Right cardiac atrium (tissue), 5 donors: Measurements from ENCODE around the gene SYT15. TPM values are rescaled to one million over a fixed set of nuclear protein-coding genes. Genes with fewer than 3 reads are reported as not detected.

ENCODE experiments used
- ATAC-seq, 2 donors: fragments of 200-7000 bp; cut with Tn5 transposase; one replicate each; pipeline versions ENCODE4 v1.8.0 to v1.9.1; 2020; ENCODE audit warnings: moderate library complexity in 2 of 2, mild to moderate bottlenecking in 1 of 2
- DNase-seq, 3 donors: peaks; one replicate each; pipeline ENCODE4 v3.0.0-alpha.2; 2020
- H3K27ac ChIP-seq: one replicate; pipeline ENCODE4 v1.5.1; 2013; ENCODE audit warnings: mild to moderate bottlenecking, low read length, control low read depth, moderate library complexity
- H3K27me3 ChIP-seq: one replicate; pipeline ENCODE4 v1.6.1; 2013; ENCODE audit not compliant: control insufficient read depth, insufficient read depth
- H3K4me1 ChIP-seq: one replicate; pipeline ENCODE4 v1.6.1; 2013; ENCODE audit warnings: low read length; ENCODE audit not compliant: control insufficient read depth, insufficient read depth
- H3K4me3 ChIP-seq: one replicate; pipeline ENCODE4 v1.5.1; 2013; ENCODE audit warnings: low read length, control low read depth
- H3K9me3 ChIP-seq: one replicate; pipeline ENCODE4 v1.6.1; 2013; ENCODE audit warnings: low read length; ENCODE audit not compliant: control insufficient read depth
- WGBS: extraction: QIAGEN DNeasy Blood & Tissue Kit; methylation state at CpG from one replicate; pipeline ENCODE4 v1.1.7; 2013; 5-methylcytosine and 5-hydroxymethylcytosine counted together
- intact Hi-C, 4 donors: fragments of 100-400 bp; cut with DNase I; formaldehyde crosslinking; loops; one replicate each; pipeline versions ENCODE4 v1.11.0 to v1.14.0; 2022 to 2023
- polyA plus RNA-seq: library from polyadenylated mRNA; stranded (reverse); fragments of 200-250 nt; gene quantifications from one replicate; pipeline ENCODE4 v1.2.3, GENCODE V29; 2013
- total RNA-seq, 4 donors: library from RNA; stranded (reverse); fragmentation: NEBNext Ultra II Directional; extraction: Animal tissue kit (Norgen Biotek cat#: 25700); gene quantifications; one replicate each; pipeline ENCODE4 v1.2.1, GENCODE V29; 2021
- donor health status: healthy with polysubstance abuse.
- donor health status: DM: no; HTN: yes; CAD: no.
- donor health status: DM: no; HTN: no; CAD: no.
- donor health status: DM: no; HTN: yes; CAD: no; lungs with severe emphysema.
- donor health status: DM: yes; HTN: yes; CAD: no.

SYT15 gene
- total and polyA plus RNA-seq, 5 donors: 2.6 to 4.1 (median 3.3) TPM

GRCh38 chr10:46546591-46547540 is 32.1 kb upstream of the SYT15 start:
- H3K27me3 ChIP-seq: no peaks in the 10 kb centered on the region
- H3K4me1 ChIP-seq: no peaks in the 10 kb centered on the region
- H3K27ac ChIP-seq: no peak overlapping the region
- DNase-seq (peak in 2 of 3 donors; percentile 51 to 58), ATAC-seq (no peak)
- no peak overlapping the region for H3K4me3 ChIP-seq
- H3K9me3 ChIP-seq: no peaks in the 10 kb centered on the region
- 82% methylated on average over 11 of the region's 11 CpGs for WGBS
- intact Hi-C loops: no loop called here

DNA sequence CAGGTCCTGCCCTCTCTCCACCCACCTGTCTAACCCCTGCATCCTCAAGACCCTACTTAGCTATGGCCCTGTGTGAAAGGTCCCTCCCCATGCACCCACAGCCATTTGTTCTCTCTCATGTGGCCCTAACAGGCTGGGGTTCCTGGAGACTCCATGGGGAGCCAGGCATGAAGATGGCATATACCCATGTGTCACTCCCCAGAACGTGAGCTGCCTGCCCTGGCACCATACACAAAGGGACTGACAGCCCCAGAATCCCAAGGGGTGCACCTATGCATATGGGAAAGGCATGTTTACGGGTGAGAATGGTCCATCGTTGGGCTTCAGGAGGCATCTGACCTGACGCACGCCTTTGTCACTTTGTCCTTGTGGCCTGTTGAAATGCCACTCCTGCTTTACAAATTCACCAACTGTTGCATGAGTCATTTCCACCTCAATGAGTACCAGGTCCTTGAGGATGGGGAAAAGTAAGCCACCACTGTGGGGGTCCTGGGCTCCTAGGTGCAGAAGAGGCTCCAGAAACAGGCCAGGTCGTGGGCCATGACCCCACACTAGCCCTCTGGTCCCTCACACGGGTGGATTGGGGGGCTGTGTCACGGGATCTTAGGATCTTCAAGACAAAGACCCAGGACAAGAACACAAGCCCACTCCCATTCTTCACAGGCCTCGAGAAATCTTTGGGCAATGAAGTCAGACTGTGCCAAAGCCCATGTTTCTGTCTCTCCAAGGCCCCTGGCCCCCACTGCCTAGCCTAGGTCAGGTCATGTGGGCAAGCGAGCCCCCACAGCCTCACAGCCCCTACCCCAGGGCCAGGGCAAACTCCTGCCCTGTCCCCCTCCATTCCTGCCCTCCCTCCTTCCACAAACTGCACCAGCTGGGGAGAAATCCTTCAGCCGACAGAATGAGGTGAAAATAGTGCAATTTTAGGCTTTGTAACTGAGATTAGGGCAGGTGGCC is 31.1 kb upstream of the SYT15 start:
- Histone ChIP-seq H3K4me1 (no peaks in the 10 kb centered on the region), H3K27ac (no peak overlapping the region), H3K27me3 (no peaks in the 10 kb centered on the region), H3K9me3 (no peaks in the 10 kb centered on the region), H3K4me3 (no peak overlapping the region)
- DNase-seq (peak in 2 of 3 donors; percentile 29 to 50), ATAC-seq (no peak)
- intact Hi-C loops: no loop called here
- 76% methylated on average over 11 of the region's 11 CpGs for WGBS

- no peak for ATAC-seq
- Histone ChIP-seq H3K27me3 (no peaks in the 10 kb centered on the region), H3K4me1 (no peaks in the 10 kb centered on the region), H3K9me3 (no peaks in the 10 kb centered on the region), H3K27ac (no peak overlapping the region), H3K4me3 (no peak overlapping the region)
- WGBS: 66% methylated on average over 7 of the region's 7 CpGs
- intact Hi-C loops: no loop called here
- DNase-seq: peak in 2 of 3 donors; percentile 52 to 70
Measured at GRCh38 chr10:46548498-46549090, 30.3 kb upstream of the SYT15 start.

GRCh38 chr10:46549171-46550075 is 29.5 kb upstream of the SYT15 start:
- 89% methylated on average over 31 of the region's 31 CpGs for WGBS
- no peak for ATAC-seq
- Histone ChIP-seq H3K4me3 (no peak overlapping the region), H3K27me3 (no peaks in the 10 kb centered on the region), H3K9me3 (no peaks in the 10 kb centered on the region), H3K4me1 (no peaks in the 10 kb centered on the region), H3K27ac (no peak overlapping the region)
- peak in 2 of 3 donors; percentile 60 to 67 for DNase-seq
- intact Hi-C loops: no loop called here

- ATAC-seq: no peak
- DNase-seq: peak in 2 of 3 donors; percentile 52 to 66
- Histone ChIP-seq H3K9me3 (no peaks in the 10 kb centered on the region), H3K27me3 (no peaks in the 10 kb centered on the region), H3K4me1 (no peaks in the 10 kb centered on the region), H3K4me3 (no peak overlapping the region), H3K27ac (no peak overlapping the region)
- 88% methylated on average over 20 of the region's 20 CpGs for WGBS
- intact Hi-C loops: no loop called here
Measured at GRCh38 chr10:46550076-46550790, 28.7 kb upstream of the SYT15 start.

- Histone ChIP-seq H3K4me3 (no peak overlapping the region), H3K27ac (no peak overlapping the region), H3K4me1 (no peaks in the 10 kb centered on the region), H3K9me3 (no peaks in the 10 kb centered on the region), H3K27me3 (no peaks in the 10 kb centered on the region)
- intact Hi-C loops: no loop called here
- 77% methylated on average over 8 of the region's 8 CpGs for WGBS
- DNase-seq (peak in 2 of 3 donors; percentile 34 to 35), ATAC-seq (no peak)
Measured at GRCh38 chr10:46550795-46551700, 27.9 kb upstream of the SYT15 start.

- peak in 2 of 3 donors; percentile 44 to 55 for DNase-seq
- Histone ChIP-seq H3K4me1 (no peaks in the 10 kb centered on the region), H3K9me3 (no peaks in the 10 kb centered on the region), H3K27me3 (no peaks in the 10 kb centered on the region), H3K4me3 (no peak overlapping the region), H3K27ac (no peak overlapping the region)
- peak in 1 of 2 donors; percentile 1 for ATAC-seq
- intact Hi-C loops: no loop called here
- WGBS: 79% methylated on average over 12 of the region's 12 CpGs
Measured at GRCh38 chr10:46551701-46552525, 27.0 kb upstream of the SYT15 start.

GRCh38 chr10:46552526-46553237 is 26.2 kb upstream of the SYT15 start:
- Histone ChIP-seq H3K27me3 (no peaks in the 10 kb centered on the region), H3K27ac (no peak overlapping the region), H3K9me3 (no peaks in the 10 kb centered on the region), H3K4me3 (no peak overlapping the region), H3K4me1 (no peaks in the 10 kb centered on the region)
- intact Hi-C loops: no loop called here
- 80% methylated on average over 10 of the region's 10 CpGs for WGBS
- ATAC-seq: no peak
- peak in 2 of 3 donors; percentile 39 to 55 for DNase-seq
